Measurements from ENCODE around the gene ZBTB49. TPM values are rescaled to one million over a fixed set of nuclear protein-coding genes. Genes with fewer than 3 reads are reported as not detected.

The ZBTB49 gene
- total RNA-seq, 2 experiments from 2014 or later: 4.8 to 6.3 TPM

DNA sequence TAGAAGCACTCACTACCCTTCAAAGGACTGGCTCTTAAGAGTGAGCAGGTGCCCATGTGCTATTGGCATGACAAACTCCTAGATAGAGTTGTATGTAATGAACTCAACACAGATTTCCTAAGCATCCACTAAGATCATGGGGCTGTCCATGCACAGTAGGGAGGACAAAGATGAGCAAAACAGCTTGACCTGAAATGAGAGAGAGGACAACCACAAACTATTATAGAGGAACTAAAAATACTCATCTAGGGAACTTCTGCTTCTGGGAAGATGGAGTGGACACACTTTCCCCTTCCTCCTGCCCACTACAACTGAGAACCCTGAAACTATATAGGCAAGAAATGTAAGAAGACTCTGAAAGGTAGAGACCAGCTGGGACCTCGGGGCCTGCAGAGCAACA, 21.3 kb upstream of the ZBTB49 start:
- peak overlapping the region; percentile 26 for H3K4me3 Mint-ChIP-seq
- no peaks in the 10 kb centered on the region for H3K27me3 Mint-ChIP-seq
- H3K9me3 Mint-ChIP-seq: no peaks in the 10 kb centered on the region
- peaks cover 48% of the 10 kb centered on the region for H3K36me3 Mint-ChIP-seq (ENCODE audit: low read depth)
- DNase-seq (no peak), ATAC-seq (no peak)
- CTCF ChIA-PET: interaction anchor here (0.6 to 3.1 kb wide), 3 partner anchors 9 to 66 kb away, joined by 3 to 10 read pairs (median 4); no protein-coding TSS in a partner anchor
- intact Hi-C loops (cut with micrococcal nuclease): no loop called here
- H3K4me1 Mint-ChIP-seq (ENCODE audit: low read depth): peaks cover 24% of the 10 kb centered on the region
- H3K27ac Mint-ChIP-seq: peak overlapping the region; percentile 84
- TF ChIP-seq, protein P1, sequence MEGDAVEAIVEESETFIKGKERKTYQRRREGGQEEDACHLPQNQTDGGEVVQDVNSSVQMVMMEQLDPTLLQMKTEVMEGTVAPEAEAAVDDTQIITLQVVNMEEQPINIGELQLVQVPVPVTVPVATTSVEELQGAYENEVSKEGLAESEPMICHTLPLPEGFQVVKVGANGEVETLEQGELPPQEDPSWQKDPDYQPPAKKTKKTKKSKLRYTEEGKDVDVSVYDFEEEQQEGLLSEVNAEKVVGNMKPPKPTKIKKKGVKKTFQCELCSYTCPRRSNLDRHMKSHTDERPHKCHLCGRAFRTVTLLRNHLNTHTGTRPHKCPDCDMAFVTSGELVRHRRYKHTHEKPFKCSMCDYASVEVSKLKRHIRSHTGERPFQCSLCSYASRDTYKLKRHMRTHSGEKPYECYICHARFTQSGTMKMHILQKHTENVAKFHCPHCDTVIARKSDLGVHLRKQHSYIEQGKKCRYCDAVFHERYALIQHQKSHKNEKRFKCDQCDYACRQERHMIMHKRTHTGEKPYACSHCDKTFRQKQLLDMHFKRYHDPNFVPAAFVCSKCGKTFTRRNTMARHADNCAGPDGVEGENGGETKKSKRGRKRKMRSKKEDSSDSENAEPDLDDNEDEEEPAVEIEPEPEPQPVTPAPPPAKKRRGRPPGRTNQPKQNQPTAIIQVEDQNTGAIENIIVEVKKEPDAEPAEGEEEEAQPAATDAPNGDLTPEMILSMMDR (IDR thresholded peaks at IDR 0.05): no peak
- POLR2A ChIA-PET: interaction anchor here (1.5 kb wide), 1 partner anchor 9 kb away, joined by 3 read pairs; no protein-coding TSS in a partner anchor

- intact Hi-C loops (cut with micrococcal nuclease): no loop called here
- Mint-ChIP-seq H3K4me3 (peak overlapping the region; percentile 39), H3K4me1 (ENCODE audit: low read depth) (peaks cover 24% of the 10 kb centered on the region), H3K36me3 (ENCODE audit: low read depth) (peaks cover 51% of the 10 kb centered on the region), H3K27me3 (no peaks in the 10 kb centered on the region), H3K9me3 (no peaks in the 10 kb centered on the region), H3K27ac (peak overlapping the region; percentile 84)
- ChIA-PET CTCF (interaction anchor here (3.1 kb wide), 1 partner anchor 9 kb away, joined by 10 read pairs; no protein-coding TSS in a partner anchor), POLR2A (interaction anchor here (1.5 kb wide), 1 partner anchor 9 kb away, joined by 3 read pairs; no protein-coding TSS in a partner anchor)
- DNase-seq (peak; percentile 42), ATAC-seq (peak; percentile 74)
- TF ChIP-seq, protein P1 (IDR thresholded peaks at IDR 0.05): no peak
Observed at GRCh38 chr4:4269331-4269731, 20.7 kb upstream of the ZBTB49 start.

DNA sequence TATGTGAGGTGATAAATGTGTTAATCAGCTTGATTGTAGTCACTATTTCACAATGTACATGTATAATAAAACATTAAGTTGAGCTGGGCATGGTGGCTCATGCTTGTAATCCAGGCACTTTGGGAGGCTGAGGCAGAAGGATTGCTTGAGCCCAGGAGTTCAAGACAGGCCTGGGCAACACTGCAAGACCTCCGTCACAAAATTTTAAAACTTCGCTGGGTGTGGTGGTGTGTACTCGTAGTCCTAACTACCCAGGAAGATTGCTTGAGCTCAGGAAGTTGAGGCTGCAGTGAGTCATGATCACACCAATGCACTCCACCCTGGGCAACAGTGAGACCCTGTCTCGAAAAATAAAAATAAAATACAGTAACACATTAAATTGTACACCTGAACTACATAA, 20.2 kb upstream of the ZBTB49 start:
- TF ChIP-seq, protein P1 (IDR thresholded peaks at IDR 0.05): no peak
- Mint-ChIP-seq H3K27me3 (no peaks in the 10 kb centered on the region), H3K9me3 (no peaks in the 10 kb centered on the region), H3K27ac (peak overlapping the region; percentile 84), H3K4me3 (peak overlapping the region; percentile 39), H3K36me3 (ENCODE audit: low read depth) (peaks cover 56% of the 10 kb centered on the region), H3K4me1 (ENCODE audit: low read depth) (peaks cover 24% of the 10 kb centered on the region)
- ChIA-PET POLR2A (interaction anchor here (1.5 kb wide), 1 partner anchor 10 kb away, joined by 3 read pairs; no protein-coding TSS in a partner anchor), CTCF (interaction anchor here (3.1 kb wide), 1 partner anchor 10 kb away, joined by 10 read pairs; no protein-coding TSS in a partner anchor)
- peak; percentile 75 for ATAC-seq
- DNase-seq: peak; percentile 23
- intact Hi-C loops (cut with micrococcal nuclease): no loop called here

- TF ChIP-seq, protein P1 (IDR thresholded peaks at IDR 0.05): no peak
- peak overlapping the region; percentile 87 for H3K27ac Mint-ChIP-seq
- no peak overlapping the region for H3K4me3 Mint-ChIP-seq
- H3K36me3 Mint-ChIP-seq (ENCODE audit: low read depth): peaks cover 60% of the 10 kb centered on the region
- intact Hi-C loops (cut with micrococcal nuclease): no loop called here
- H3K27me3 Mint-ChIP-seq: no peaks in the 10 kb centered on the region
- POLR2A ChIA-PET: interaction anchor here (1.5 kb wide), 1 partner anchor 10 kb away, joined by 3 read pairs; no protein-coding TSS in a partner anchor
- CTCF ChIA-PET: interaction anchor here (3.1 kb wide), 1 partner anchor 10 kb away, joined by 10 read pairs; no protein-coding TSS in a partner anchor
- DNase-seq: no peak
- peaks cover 24% of the 10 kb centered on the region for H3K4me1 Mint-ChIP-seq (ENCODE audit: low read depth)
- no peak for ATAC-seq
- no peaks in the 10 kb centered on the region for H3K9me3 Mint-ChIP-seq
Observed at GRCh38 chr4:4270529-4270928, 19.5 kb upstream of the ZBTB49 start.

DNA sequence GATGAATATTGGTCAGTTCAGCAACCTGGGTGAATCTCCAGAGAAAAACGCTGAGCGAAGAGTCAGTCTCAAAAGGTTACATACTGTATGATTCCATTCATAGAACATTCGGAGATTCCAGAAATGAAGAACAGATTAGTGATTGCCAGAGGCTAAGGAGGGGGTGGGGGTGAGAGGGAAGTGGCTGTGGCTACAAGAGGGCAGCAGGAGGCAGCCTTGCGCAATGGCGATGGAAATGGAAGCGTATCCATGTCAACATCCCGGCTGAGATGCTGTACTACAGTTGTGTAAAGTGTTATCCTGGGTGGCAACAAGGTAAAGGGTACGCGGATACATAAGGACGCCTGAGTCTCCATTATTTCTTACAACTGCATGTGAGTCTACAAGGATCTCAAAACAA, 18.1 kb upstream of the ZBTB49 start:
- ATAC-seq (no peak), DNase-seq (no peak)
- ChIA-PET POLR2A (interaction anchor here (1.0 kb wide), 1 partner anchor 11 kb away, joined by 3 read pairs; no protein-coding TSS in a partner anchor), CTCF (interaction anchor here (0.8 kb wide), 1 partner anchor 41 kb away, joined by 3 read pairs; no protein-coding TSS in a partner anchor)
- no peak overlapping the region for H3K4me3 Mint-ChIP-seq
- H3K4me1 Mint-ChIP-seq (ENCODE audit: low read depth): peaks cover 23% of the 10 kb centered on the region
- peaks cover 52% of the 10 kb centered on the region for H3K36me3 Mint-ChIP-seq (ENCODE audit: low read depth)
- TF ChIP-seq, protein P1 (IDR thresholded peaks at IDR 0.05): no peak
- no peaks in the 10 kb centered on the region for H3K9me3 Mint-ChIP-seq
- intact Hi-C loops (cut with micrococcal nuclease): no loop called here
- no peaks in the 10 kb centered on the region for H3K27me3 Mint-ChIP-seq
- no peak overlapping the region for H3K27ac Mint-ChIP-seq
